Suppressor macrophage (primary cell): ENCODE results near the gene KRT36.

ENCODE experiments used
- DNase-seq, 4 experiments: peaks; one replicate each; pipeline ENCODE4 v3.0.0-alpha.2; 2020 to 2022

KRT36 gene

DNA sequence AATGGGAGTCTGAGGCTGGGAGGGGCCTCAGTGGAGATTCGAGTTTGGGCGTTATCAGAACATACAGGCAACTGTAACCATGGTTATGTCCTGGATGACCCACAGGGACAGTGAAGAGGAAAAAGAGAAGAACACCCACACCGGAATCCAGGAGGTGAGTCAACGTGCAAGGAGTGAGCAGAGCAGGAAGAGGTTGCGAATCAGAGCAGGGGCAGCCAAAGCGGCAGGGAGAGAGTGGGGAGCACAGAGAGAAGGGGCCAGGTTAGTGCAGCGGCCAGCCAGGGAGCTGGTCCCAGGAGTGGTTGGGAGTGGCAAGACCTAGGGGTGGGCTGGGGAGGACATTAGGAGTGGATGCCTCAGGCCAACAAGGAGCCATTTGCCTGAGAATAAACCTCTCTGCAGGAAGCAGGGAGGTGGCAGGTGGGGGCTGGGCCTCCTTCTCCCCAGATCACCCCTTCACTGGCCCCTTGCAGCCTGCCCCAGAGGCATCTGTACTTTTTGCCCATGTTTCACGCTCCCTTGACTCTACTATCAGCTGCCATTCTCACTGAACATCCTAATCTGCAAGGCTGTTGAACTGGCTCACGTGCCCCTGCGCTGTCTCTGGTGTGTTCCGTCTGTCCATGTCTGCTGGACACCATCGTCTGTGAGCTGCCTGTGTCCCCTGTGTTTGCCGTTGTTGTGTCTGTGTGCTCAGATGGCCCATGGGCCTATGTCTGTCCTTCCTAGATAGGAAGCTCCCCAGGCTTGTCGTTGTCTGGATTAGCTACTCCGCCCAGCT, 10.6 kb upstream of the KRT36 start:
- peak; percentile 29 to 66 (median 56) for DNase-seq

- no peak for DNase-seq
Measured at GRCh38 chr17:41499714-41500113, 10.0 kb upstream of the KRT36 start.

DNA sequence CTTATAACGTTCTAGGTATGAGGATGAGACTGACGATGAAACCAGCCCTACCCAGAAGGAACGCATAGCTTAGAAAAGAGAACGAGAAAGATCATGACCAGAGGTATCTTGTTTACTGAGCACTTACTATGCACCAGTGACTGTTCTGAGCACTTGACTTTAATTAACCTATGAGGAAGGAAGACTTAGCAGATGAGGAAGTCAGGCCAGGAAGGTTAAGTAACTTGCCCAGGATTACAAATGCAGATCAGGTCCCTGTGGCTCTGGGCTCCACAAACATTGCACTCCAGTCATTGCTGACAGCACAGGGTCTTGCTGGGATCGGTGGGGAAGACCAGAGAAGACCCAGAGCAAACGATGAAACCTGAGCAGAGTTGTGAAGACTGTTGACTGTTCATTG, 8.6 kb upstream of the KRT36 start:
- peak; percentile 68 to 86 (median 80) for DNase-seq

DNA sequence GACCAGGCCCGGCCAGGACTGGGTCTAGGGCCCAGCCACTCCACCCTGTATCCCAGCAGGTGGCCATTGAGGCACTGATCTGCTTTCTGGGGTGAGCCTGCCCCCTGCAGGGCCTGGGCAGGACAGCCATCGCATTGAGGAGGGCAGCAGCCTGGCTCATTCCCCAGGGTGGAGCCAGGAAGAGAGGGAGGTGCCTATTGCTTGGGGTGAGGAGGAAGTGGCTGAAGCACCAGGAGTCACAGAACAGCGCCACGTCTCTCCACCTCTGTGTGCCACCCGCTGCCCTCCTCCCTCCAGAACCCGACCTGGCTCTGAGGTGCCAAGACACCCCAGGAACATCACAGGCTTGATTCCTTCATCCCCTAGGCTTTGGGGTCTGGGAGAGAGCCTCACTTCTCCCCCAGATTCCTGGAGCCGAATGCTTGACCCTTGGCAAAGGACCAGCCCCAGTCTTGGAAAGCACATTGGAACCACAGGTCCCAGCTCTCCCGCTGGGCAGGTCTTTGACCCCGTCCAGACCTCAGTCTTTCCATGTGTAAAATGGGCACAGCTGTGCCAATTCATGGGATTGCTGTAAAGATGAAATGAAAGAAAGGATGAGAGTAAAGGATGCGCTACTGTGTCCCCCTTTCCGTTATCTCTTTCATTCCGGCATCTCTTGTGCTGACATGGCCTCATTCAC, 7.2 kb upstream of the KRT36 start:
- peak; percentile 88 to 94 (median 94) for DNase-seq

DNA sequence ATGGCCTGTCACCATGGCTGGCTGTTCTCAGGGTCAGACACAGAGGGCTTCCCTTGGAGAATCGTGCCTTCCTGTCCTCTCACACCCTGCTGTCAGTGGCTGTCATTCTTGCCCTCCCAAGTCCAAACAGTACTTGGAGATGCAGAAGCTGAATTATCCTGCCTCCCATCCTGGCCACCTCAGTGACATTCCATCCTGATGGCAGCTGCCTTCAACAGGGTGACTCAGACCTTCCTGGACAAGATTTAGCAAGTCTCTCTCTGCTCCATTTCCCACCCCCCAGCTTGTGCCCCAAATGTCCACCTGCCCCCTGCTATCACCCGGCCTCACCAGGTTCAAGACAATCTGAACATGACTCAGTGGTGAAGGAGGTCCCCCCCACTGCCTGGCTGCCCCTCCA, 4.8 kb upstream of the KRT36 start:
- no peak for DNase-seq

DNA sequence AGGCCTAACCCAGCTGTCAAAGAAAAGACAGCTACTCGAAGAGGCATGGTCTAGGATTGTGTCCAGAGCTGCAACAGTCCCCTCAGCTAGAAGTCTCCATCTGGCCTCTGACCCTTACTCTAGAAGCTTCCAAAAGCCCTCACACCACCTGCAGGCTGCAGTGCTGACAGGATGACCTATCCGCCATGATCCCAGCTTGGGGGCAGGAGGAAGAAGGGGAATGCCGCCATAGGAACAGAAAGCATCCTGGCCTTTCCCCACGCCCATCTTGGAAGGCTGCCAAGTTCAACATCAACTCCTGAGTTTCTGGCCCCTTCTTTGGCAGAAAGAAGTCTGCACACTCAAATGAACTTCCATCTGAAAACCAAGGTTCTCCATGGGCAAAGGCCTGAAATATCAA, 3.1 kb upstream of the KRT36 start:
- DNase-seq: peak; percentile 29 to 65 (median 46)

GRCh38 chr17:41492351-41492750, 2.6 kb upstream of the KRT36 start:
- peak; percentile 81 to 94 (median 88) for DNase-seq

- DNase-seq: no peak
Measured at GRCh38 chr17:41491476-41491875, 1.8 kb upstream of the KRT36 start.

DNA sequence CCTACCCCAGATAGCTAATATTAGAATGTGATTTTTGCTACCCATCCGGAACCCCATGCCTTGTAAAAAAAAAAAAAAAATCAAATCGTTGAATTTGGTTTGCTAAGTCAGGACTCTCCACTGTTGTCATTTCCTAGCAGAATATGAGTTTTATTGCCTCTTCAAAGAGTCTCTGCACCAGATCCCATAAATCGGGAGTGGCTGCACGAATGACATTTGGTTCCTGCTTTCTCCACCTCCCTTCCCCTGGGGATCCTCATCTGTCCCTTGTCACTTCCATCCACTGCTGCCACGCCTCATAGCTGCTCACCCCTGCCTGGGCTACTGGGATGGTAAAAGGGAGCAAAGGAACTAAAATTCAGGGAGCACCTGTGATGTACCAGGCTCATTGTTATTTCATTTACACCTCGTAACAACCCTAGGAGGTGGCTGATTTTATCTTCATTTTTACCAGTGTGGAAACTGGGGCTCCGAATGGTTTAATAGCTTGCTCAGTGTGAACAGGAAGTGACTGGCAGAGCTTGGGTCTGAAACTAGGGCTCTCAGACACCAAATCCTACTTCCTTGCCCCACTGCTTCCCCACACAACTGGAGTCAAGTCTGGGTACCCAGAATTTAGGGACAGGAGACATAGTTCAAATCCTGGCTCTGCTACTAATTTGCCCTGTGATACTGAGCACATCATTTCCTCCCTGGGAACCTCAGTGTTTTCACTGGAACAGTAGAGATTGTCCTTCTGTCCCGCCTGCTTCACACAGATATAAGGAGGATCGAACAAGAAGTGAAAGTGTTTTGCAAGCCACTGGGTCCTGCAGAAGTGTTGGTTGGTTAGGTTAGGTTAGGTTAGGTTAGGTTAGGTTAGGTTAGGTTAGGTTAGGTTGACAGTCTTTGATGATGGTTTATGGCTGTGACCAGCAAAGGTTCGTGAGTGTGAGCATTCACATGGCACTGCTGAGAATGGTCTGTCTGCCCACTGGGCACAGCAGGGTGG, 585 bp upstream of the KRT36 start:
- DNase-seq: peak; percentile 29 to 71 (median 55)

GRCh38 chr17:41486809-41487530, 2.7 kb downstream of the KRT36 start:
- DNase-seq: peak; percentile 42 to 77 (median 58)

GRCh38 chr17:41486316-41486715, 3.4 kb downstream of the KRT36 start:
- DNase-seq: no peak

DNA sequence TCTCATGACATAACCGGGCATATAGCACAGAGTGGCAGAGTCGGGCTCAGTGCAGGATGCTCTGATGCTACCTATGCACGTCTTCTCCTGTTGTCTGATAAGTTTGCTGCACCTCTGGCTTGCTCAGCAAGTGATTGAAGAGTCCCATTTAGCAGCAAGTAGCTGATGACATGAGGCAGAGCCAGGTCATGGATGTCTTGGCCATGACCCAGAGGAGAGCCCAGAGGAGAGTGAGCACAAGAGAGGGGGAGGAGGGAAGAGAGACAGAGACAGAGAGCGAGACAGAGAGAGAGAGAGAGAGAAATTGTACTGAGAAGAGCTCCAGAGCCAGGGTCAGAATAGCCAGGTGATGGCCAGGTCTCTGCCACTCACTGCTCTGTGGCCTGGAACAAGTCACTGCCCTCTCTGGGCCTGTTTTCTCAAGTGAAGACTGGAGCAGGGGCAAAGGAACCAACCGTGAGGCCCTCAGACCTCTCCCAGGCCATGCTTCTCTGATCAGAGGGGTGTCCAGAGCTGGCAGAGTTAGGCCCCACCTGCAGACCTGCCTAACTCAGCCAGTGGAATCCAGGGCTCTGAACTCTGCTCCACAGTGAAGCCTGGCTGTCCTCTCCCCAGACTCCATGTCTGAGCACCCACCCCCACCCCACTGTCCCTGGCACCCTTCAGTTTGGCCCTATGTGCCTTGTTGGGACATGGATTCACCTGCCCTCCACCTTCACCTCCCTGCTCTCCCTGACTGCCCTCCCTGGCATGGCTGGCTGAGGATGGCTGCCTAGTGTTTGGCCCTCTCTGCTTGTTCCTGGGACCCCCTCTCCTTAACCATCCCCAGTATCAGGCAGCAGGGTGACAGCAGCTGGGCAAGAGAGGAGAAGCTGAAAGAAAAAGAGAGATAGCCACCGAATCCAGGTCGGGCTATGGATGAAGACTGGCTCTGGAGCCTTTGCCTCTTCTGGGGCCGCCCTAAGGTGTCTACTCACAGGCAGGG, 4.5 kb downstream of the KRT36 start:
- DNase-seq: no peak

DNA sequence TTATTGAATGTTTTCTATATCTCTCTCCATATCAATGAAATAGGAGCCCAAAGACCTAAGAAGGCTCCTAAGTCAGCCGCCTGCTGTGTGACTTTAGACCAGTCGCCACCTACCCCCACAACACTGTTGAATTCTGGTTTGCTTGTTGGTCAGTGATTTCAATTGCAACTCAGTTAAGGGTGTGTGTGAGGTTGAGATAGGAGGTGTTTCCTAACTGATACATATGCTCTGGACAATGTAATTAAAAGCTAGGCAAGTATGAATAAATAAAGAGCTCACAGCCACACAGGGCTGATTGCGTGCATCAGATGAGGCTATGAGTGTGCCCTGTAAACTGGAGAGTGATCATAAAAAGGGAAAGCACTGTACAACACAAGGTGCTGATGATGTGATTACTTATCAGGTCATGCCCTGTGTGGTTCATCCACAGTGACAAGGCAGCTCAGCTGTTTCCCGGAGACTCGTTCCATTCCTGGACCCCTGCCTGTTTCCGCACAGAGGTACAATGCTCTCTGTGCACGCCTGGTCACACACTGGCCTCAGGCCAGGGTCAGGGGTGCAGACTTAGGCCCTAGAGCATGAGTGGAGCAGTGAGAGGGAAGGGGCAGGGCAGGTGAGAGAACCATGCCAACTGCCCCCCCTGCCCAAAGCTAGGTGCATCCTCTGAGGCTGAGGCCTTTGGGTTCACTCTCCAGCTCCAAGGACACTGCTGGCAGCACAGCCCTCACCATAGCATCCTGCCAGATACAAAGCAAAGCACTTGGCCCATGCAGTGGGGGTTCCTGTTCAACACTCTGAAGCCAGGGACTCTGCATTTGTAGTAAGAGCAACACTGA, 5.5 kb downstream of the KRT36 start:
- no peak for DNase-seq

DNA sequence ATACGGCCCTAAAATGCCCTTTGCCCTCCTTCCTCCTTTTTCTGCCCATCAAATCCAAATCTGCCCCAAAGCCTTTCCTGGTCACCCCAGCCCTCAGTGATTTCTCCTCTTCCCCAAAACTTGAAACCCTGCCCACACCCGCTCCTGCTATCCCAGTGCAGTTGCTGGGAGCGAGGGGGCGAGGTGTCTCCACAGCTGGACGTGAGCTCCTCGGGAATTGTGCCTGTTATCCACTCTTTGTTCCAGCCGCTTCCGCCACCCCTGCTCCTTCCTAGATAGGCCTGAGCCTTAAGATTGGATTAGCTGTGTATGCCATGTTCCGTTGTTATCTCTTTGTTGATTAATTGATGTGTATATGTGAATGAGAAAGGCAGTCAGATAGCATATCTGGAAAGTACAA, 6.2 kb downstream of the KRT36 start:
- DNase-seq: no peak

DNA sequence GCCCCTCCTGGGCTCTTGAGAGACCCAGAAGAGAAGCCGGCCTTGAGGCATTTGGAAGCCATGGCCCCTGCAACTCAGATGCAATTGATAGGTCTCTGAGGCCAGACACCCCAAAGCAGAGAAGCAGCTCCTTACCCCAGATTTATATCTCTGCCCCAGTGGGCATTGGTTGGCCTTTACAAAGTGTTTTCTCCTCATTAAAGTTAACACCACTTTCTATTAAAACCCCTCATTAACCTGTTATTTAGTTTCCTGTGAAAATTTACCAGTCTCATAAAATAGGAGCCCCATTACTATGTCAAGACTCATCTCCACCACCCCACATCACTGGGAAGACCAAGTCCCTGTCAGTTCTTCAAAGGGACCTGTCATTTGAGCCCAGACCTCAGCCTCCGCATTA, 8.7 kb downstream of the KRT36 start, which contains the start of gene KRT35:
Gene KRT35 (minus strand): TSS at position 116 of the 400 bp plus-strand sequence. CDS start 54 bp downstream, at position 62.
- no peak for DNase-seq

DNA sequence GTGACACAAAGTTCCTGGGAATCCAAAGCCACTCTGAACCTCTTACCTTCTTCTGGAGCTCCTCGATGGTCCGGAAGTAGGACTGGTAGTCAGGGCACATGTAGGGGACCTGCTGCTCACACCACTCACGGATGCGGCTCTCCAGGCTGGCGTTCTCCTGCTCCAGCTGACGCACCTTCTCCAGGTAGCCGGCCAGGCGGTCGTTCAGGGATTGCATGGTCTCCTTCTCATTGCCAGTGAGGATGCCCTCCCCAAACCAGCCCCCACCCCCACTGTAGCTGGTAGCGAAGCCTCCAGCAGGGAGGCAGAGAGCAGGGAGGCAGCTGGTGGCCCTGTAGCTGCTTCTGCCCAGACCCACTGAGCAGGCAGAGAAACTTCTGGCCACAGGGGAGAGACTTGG, 9.1 kb downstream of the KRT36 start:
- no peak for DNase-seq

- DNase-seq: peak in 2 of 4 experiments; percentile 55 to 87
Measured at GRCh38 chr17:41480136-41480535, 9.6 kb downstream of the KRT36 start.

DNA sequence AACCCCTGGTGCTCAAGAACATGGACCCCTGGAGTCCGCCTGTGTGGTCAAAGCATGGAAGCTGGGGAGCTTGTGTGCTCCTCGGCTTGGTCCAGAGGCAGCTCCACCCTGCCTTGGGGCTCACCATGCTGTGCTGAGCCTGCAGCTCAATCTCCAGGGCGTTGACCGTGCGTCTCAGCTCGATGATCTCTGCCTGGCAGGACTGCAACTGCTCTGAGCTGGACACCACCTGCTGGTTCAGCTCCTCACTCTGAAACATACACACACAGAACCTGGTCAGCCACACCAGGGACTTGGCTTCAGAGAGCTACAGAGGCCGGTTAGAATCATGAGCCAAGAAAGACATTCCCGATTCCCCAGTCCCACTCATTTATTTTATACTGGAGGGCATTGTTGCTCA, 11.5 kb downstream of the KRT36 start:
- DNase-seq: no peak

DNA sequence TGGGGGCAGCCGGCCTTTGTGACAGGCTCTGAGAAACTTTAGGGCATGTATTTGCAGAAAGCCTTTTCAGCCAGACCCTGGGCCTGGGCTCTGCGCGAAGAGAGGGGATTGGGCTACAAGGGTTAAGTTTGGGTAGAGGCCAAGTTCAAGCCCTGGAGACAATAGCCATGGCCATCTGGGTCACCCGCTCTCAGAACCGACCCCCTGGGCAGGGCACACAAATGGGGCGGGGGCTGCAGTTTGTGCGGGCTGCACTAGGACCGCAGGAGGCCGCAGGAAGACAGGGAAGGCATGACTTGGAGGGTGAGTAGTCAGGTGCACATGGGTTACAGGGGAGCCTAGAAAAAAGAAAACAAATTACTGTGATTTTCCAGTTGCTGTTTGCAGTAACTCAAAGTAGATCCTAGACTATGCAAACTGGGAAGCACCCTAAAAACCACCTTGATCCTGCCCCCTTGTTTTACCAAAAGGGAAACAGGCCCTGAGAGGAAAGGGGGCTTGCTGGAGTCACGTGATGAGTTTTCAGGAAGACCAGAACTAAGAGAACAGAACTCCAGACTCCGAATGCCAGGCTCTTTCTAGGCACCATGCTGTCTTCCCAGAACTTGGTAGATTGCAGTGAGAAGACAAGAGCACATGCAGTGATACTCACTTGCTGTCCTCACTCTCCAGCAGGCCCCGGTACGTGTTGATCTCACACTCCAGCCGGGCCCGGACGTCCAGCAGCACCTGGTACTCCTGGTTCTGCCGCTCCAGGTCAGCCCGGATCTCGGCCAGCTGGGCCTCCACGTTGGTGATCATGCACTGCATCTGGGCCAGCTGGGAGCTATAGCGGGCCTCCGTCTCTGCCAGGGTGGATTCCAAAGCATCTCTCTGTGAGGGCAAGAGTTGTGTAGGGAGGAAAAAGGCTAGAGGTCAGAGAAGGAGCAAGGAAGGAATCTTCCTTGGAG, 12.6 kb downstream of the KRT36 start:
- DNase-seq: no peak
